Measurements from ENCODE around the gene PYDC1. TPM values are rescaled to one million over a fixed set of nuclear protein-coding genes. Genes with fewer than 3 reads are reported as not detected.

Gene PYDC1
- total RNA-seq, 1 experiment from 2014 or later = 1.9 TPM

GRCh38 chr16:31260136-31260931, 43.4 kb upstream of the PYDC1 start:
- TF ChIP-seq KAT7 (CRISPR knock-in tag; IDR thresholded peaks at IDR 0.05; ENCODE audit: borderline replicate concordance) = no peak
- no peak for TF ChIP-seq IRF1 (CRISPR knock-in tag; IDR thresholded peaks at IDR 0.05)
- no peak for TF ChIP-seq ZNF232 (CRISPR knock-in tag; IDR thresholded peaks at IDR 0.05)
- TF ChIP-seq TEAD1 (CRISPR knock-in tag; IDR thresholded peaks at IDR 0.05) = no peak
- TF ChIP-seq NR1H2 (CRISPR knock-in tag; IDR thresholded peaks at IDR 0.05) = no peak
- CTCF ChIA-PET = no interaction called here

GRCh38 chr16:31258366-31258765, 41.4 kb upstream of the PYDC1 start:
- no peak overlapping the region for H3K27ac Mint-ChIP-seq
- TF ChIP-seq MYBL2 (CRISPR knock-in tag; IDR thresholded peaks at IDR 0.05) (no peak), ZNF425 (CRISPR knock-in tag; conservative IDR thresholded peaks at IDR 0.05) (no peak), PREB (CRISPR knock-in tag; IDR thresholded peaks at IDR 0.05; ENCODE audit: borderline replicate concordance) (no peak), ERG (CRISPR knock-in tag; IDR thresholded peaks at IDR 0.05) (no peak), SMAD4 (CRISPR knock-in tag; IDR thresholded peaks at IDR 0.05) (no peak), FOXK1 (CRISPR knock-in tag; IDR thresholded peaks at IDR 0.05) (no peak)
- POLR2A ChIA-PET = no interaction called here
- DNase-seq (ENCODE audit: low spot score) (no peak), ATAC-seq (no peak)
- 0 out of 2 replicates have a peak, but pooled peaks cover 2% of the 10 kb centered on the region for H3K4me1 Mint-ChIP-seq
- H3K4me3 Mint-ChIP-seq = no peak overlapping the region
- peaks cover 6% of the 10 kb centered on the region; the same call in 1 of the 2 replicates for H3K27me3 Mint-ChIP-seq (ENCODE audit: low read depth)
- H3K9me3 Mint-ChIP-seq = no peaks in the 10 kb centered on the region
- CTCF ChIA-PET = no interaction called here
- no peaks in the 10 kb centered on the region for H3K36me3 Mint-ChIP-seq

More at GRCh38 chr16:31260136-31260931, 43.4 kb upstream of the PYDC1 start:
- ATAC-seq (no peak), DNase-seq (ENCODE audit: low spot score) (no peak)
- Mint-ChIP-seq H3K36me3 (no peaks in the 10 kb centered on the region), H3K4me3 (no peak overlapping the region), H3K27ac (no peak overlapping the region), H3K4me1 (peaks cover 3% of the 10 kb centered on the region), H3K27me3 (ENCODE audit: low read depth) (peaks cover 6% of the 10 kb centered on the region; the same call in 1 of the 2 replicates), H3K9me3 (no peaks in the 10 kb centered on the region)
- POLR2A ChIA-PET = no interaction called here

- peaks cover 6% of the 10 kb centered on the region; the same call in 1 of the 2 replicates for H3K27me3 Mint-ChIP-seq (ENCODE audit: low read depth)
- POLR2A ChIA-PET = no interaction called here
- CTCF ChIA-PET = no interaction called here
- no peak overlapping the region for H3K27ac Mint-ChIP-seq
- H3K36me3 Mint-ChIP-seq = no peaks in the 10 kb centered on the region
- TF ChIP-seq NFYB (CRISPR knock-in tag; conservative IDR thresholded peaks at IDR 0.05; ENCODE audit: low read depth) = no peak
- no peak for TF ChIP-seq NFE2L1 (CRISPR knock-in tag; IDR thresholded peaks at IDR 0.05)
- no peak for TF ChIP-seq SMAD4 (CRISPR knock-in tag; IDR thresholded peaks at IDR 0.05)
- TF ChIP-seq CTCF (IDR thresholded peaks at IDR 0.05) = no peak
- TF ChIP-seq PREB (CRISPR knock-in tag; IDR thresholded peaks at IDR 0.05; ENCODE audit: borderline replicate concordance) = no peak
- TF ChIP-seq RELA (CRISPR knock-in tag; IDR thresholded peaks at IDR 0.05; ENCODE audit: borderline replicate concordance) = no peak
- TF ChIP-seq GRHL2 (CRISPR knock-in tag; IDR thresholded peaks at IDR 0.05; ENCODE audit: insufficient replicate concordance, severe bottlenecking) = no peak
- no peak for TF ChIP-seq HMGXB4 (CRISPR knock-in tag; IDR thresholded peaks at IDR 0.05)
- TF ChIP-seq NR3C1 (CRISPR knock-in tag; conservative IDR thresholded peaks at IDR 0.05; ENCODE audit: low read depth) = no peak
- ATAC-seq = no peak
- H3K4me1 Mint-ChIP-seq = peaks cover 9% of the 10 kb centered on the region
- H3K9me3 Mint-ChIP-seq = no peaks in the 10 kb centered on the region
- no peak overlapping the region for H3K4me3 Mint-ChIP-seq
- DNase-seq (ENCODE audit: low spot score) = no peak
Measured at GRCh38 chr16:31256466-31256865, 39.5 kb upstream of the PYDC1 start.

Measured in WTC11 (cell line).